Hair follicular keratinocyte (primary cell): ENCODE results near the gene RADX. TPM values are rescaled to one million over a fixed set of nuclear protein-coding genes. Genes with fewer than 3 reads are reported as not detected.

Source experiments
- total RNA-seq: library from RNA; depleted of rRNA; stranded (reverse); fragments of >200 nt; gene quantifications from 2 replicates; pipeline ENCODE4 v1.2.3, GENCODE V29; 2015

Gene RADX, protein sequence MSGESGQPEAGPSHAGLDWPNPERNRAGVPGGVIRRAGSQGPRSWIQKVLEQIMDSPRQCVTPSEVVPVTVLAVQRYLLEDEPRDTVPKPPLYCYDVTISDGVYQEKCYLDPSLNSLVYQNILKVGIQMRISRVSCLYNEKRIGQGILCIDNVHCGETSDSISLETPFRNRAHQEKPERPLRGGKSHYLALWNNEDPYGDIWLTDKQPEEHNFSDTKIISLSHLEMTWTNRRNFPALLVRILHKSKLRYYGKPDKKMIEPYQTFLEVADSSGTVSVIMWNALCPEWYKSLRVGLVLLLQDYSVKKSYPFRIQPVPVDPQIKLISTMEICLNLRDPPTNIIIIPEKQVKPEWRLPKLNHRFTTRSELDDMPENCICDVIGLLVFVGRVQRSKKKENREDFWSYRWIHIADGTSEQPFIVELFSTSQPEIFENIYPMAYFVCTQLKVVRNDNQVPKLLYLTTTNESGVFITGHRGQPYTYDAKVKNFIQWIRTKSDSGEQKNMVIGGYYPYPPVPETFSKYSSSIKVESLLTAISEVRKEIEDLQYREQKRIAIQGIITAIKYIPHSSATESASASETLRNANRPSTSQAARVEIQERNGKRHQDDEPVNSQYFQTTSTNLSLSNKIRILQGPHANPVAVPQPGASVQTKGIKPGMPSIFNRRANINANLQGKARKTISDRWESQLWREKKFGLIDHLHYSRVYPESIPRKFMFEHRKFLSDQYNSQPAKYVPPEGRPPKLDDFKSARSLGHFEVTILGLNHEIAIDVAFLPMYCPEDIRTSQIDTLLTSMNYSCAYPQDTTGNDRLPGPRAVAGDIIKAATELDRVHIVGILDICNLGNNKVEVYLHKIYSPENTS
- total RNA-seq = 2.8 and 3.0 TPM in 2 replicates

DNA sequence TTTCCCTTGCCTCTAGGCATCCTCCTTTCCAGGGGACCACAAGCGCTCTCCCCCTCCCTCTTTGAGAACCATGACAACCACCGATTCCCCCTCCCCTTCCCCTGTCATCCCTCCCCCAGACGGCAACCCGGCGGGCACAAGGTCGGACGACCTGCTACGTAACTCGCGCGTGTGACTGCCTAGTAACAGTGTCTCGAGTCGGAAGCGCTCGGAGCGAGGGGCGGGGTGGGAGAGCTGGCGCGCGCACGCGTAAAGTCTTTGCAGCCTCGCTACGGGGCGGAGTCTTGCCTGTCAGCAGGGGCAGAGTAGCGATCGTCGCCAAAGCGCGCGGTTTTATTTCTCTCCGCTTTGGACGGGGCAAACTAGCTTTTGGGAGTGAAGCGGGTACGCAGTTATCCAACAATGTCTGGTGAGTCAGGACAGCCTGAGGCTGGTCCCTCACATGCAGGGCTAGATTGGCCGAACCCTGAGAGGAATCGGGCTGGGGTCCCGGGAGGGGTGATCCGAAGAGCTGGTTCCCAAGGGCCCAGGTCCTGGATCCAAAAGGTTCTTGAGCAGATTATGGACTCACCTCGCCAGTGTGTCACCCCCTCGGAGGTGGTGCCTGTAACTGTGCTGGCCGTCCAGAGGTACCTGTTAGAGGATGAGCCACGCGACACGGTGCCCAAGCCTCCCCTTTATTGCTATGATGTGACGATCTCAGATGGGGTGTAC lies at the start of gene RADX:
Gene RADX, plus strand, starts transcription at position 300 of the 714 bp plus-strand sequence. Its CDS starts 103 bp downstream, at position 403.

DNA sequence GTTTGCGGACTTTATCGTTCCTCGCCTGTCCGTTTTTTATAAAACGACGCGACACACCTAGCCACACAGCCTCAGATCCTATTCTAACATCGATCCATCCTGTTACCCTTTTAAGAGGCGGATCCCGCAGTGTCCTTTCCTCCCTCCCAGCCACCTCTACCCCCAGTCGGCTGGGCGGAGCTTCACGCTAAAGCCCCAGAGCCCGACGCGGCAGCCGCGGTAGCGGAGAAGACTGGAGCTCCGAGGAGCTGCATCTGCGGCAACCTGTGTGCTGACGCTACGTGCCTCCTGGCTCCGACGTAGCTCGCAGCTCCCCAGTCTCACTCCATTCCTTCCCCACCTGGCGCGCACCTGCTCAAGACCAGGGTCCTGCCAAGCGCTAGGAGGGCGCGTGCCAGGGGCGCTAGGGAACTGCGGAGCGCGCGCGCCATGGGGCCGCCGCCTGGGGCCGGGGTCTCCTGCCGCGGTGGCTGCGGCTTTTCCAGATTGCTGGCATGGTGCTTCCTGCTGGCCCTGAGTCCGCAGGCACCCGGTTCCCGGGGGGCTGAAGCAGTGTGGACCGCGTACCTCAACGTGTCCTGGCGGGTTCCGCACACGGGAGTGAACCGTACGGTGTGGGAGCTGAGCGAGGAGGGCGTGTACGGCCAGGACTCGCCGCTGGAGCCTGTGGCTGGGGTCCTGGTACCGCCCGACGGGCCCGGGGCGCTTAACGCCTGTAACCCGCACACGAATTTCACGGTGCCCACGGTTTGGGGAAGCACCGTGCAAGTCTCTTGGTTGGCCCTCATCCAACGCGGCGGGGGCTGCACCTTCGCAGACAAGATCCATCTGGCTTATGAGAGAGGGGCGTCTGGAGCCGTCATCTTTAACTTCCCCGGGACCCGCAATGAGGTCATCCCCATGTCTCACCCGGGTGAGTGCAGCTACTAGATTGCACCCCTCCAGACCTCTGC lies 115.0 kb downstream of the RADX start, which contains the start of gene RNF128:
Gene RNF128, plus strand, starts transcription at position 217 of the 953 bp plus-strand sequence. Its CDS starts 213 bp downstream, at position 430.

Other genes with a start within 250 kb of the RADX start
- 0.53 and 1.2 TPM in 2 replicates for gene RNF128, start 114.7 kb downstream of the RADX start, total RNA-seq
- gene TBC1D8B, start 190.7 kb downstream of the RADX start, total RNA-seq = 5.0 and 5.8 TPM in 2 replicates